Caco-2 (cell line): Measurements from ENCODE around the gene HDHD2. TPM values are rescaled to one million over a fixed set of nuclear protein-coding genes. Genes with fewer than 3 reads are reported as not detected.

ENCODE experiments used
- BruUV-seq: library from RNA; stranded (reverse); fragments of 400-500 nt; replicated peaks from 2 replicates; lab custom pipeline; 2021; lab: Mats Ljungman, UMichigan
- CTCF ChIA-PET: fragments of 300-600 bp; sonication (Branson Sonifier 250); formaldehyde crosslinking; loops from one replicate; lab custom pipeline; 2022; ENCODE audit warnings: antibody characterized with exemption; lab: Charles Lee
- POLR2A ChIA-PET: fragments of 300-600 bp; sonication (Branson Sonifier 250); formaldehyde crosslinking; loops from one replicate; lab custom pipeline; 2022; ENCODE audit warnings: antibody characterized with exemption; lab: Charles Lee
- DNase-seq, 2 experiments: peaks; one replicate each; pipeline versions ENCODE4 v3.0.0 to v3.0.0-alpha.2; 2020 to 2022
- H3K27me3 ChIP-seq: replicated peaks from 2 replicates; pipeline ENCODE4 v1.6.0; 2011; ENCODE audit warnings: low read length; ENCODE audit not compliant: control insufficient read depth, insufficient read depth
- H3K36me3 ChIP-seq: 2 replicates; pipeline ENCODE4 v1.5.1; 2011; ENCODE audit warnings: low read length; ENCODE audit not compliant: control insufficient read depth, insufficient read depth
- H3K4me1 ChIP-seq: fragments of 250-450 bp; sonication (Bioruptor Pico); 2 replicates; pipeline ENCODE4 v1.5.1; 2020; ENCODE audit warnings: mild to moderate bottlenecking
- H3K4me3 ChIP-seq: 2 replicates; pipeline ENCODE4 v1.5.1; 2011; ENCODE audit warnings: low read depth, mild to moderate bottlenecking, control low read depth, low read length
- H3K9me3 ChIP-seq: fragments of 250-450 bp; sonication (Bioruptor Pico); 2 replicates; pipeline ENCODE4 v1.5.1; 2020; ENCODE audit warnings: mild to moderate bottlenecking, moderate library complexity
- H3K27ac Mint-ChIP-seq: one replicate; pipeline ENCODE4 v1.8.0; 2022; ENCODE audit warnings: mixed read lengths; ENCODE audit not compliant: unreplicated experiment
- H3K27me3 Mint-ChIP-seq: one replicate; pipeline ENCODE4 v1.8.0; 2022; ENCODE audit warnings: mixed read lengths; ENCODE audit not compliant: insufficient read depth, unreplicated experiment
- H3K36me3 Mint-ChIP-seq: one replicate; pipeline ENCODE4 v1.8.0; 2022; ENCODE audit warnings: mild to moderate bottlenecking, mixed read lengths; ENCODE audit not compliant: insufficient read depth, unreplicated experiment
- H3K4me1 Mint-ChIP-seq: one replicate; pipeline ENCODE4 v1.8.0; 2022; ENCODE audit warnings: low read depth, mixed read lengths; ENCODE audit not compliant: unreplicated experiment
- H3K4me3 Mint-ChIP-seq: one replicate; pipeline ENCODE4 v1.8.0; 2022; ENCODE audit warnings: mild to moderate bottlenecking, moderate library complexity, mixed read lengths; ENCODE audit not compliant: unreplicated experiment
- H3K9me3 Mint-ChIP-seq: one replicate; pipeline ENCODE4 v1.8.0; 2022; ENCODE audit warnings: mixed read lengths; ENCODE audit not compliant: unreplicated experiment
- intact Hi-C: fragments of 100-400 bp; cut with micrococcal nuclease; formaldehyde crosslinking; loops from one replicate; pipeline ENCODE4 v1.10.0; 2022; ENCODE audit not compliant: unreplicated experiment
- total RNA-seq: library from RNA; stranded (reverse); gene quantifications from 2 replicates; pipeline ENCODE4 v1.2.3, GENCODE V29; 2022
- TF ChIP-seq, protein P1 (sequence below), 2 experiments: fragments of 200-600 bp in 1 of 2; IDR thresholded peaks; 1 replicate in 1 of 2; 2 replicates in 1 of 2; pipeline versions ENCODE4 v1.5.1 to v1.8.0; 2011 to 2022; ENCODE audit warnings: antibody characterized with exemption in 1 of 2, control low read depth in 1 of 2, inconsistent platforms in 1 of 2, low read depth in 1 of 2, low read length in 1 of 2, mild to moderate bottlenecking in 1 of 2, moderate library complexity in 1 of 2; ENCODE audit not compliant: insufficient read depth in 1 of 2, severe bottlenecking in 1 of 2, unreplicated experiment in 1 of 2

HDHD2 gene
- total RNA-seq, 1 experiment from 2014 or later, result 14.7 TPM

DNA sequence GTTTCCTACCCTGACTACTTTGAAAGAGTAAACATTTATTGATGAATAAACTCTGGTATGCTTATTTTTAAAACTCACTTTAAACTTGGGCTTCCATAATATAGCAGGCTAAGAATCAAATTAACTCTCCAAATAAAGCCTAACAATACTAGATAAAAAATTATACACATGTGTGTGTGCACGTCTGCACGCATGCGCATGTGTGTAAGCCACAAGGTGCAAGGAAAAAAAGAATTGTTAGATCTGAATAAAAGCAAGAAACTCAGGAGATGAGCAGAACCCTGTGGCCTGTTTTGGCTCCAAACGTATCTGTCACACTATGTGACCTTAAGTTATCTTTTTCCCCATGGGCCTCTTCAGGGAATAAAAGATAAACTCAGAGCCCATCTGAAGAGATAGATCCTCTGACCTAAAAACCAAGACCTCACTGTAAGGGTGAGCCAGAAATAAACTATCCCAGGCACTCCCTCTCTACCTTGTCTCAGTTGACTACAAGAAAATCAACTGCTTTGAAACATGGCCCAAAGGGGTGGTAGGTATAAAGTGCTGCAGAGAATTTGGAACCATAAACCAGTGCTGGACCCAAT, 6.3 kb downstream of the HDHD2 start:
- Mint-ChIP-seq H3K27ac (no peak overlapping the region), H3K27me3 (no peaks in the 10 kb centered on the region), H3K4me1 (peaks cover 5% of the 10 kb centered on the region), H3K4me3 (no peak overlapping the region), H3K36me3 (no peaks in the 10 kb centered on the region), H3K9me3 (no peaks in the 10 kb centered on the region)
- ChIA-PET POLR2A (no interaction called here), CTCF (no interaction called here)
- intact Hi-C loops, result no loop called here
- Histone ChIP-seq H3K36me3 (no peaks in the 10 kb centered on the region), H3K27me3 (no peaks in the 10 kb centered on the region), H3K4me1 (no peaks in the 10 kb centered on the region), H3K4me3 (no peak overlapping the region), H3K9me3 (no peaks in the 10 kb centered on the region)
- TF ChIP-seq, protein P1, sequence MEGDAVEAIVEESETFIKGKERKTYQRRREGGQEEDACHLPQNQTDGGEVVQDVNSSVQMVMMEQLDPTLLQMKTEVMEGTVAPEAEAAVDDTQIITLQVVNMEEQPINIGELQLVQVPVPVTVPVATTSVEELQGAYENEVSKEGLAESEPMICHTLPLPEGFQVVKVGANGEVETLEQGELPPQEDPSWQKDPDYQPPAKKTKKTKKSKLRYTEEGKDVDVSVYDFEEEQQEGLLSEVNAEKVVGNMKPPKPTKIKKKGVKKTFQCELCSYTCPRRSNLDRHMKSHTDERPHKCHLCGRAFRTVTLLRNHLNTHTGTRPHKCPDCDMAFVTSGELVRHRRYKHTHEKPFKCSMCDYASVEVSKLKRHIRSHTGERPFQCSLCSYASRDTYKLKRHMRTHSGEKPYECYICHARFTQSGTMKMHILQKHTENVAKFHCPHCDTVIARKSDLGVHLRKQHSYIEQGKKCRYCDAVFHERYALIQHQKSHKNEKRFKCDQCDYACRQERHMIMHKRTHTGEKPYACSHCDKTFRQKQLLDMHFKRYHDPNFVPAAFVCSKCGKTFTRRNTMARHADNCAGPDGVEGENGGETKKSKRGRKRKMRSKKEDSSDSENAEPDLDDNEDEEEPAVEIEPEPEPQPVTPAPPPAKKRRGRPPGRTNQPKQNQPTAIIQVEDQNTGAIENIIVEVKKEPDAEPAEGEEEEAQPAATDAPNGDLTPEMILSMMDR (IDR thresholded peaks at IDR 0.05; ENCODE audit: insufficient read depth in 1 of 2, low read depth in 1 of 2, low read length in 1 of 2, severe bottlenecking in 1 of 2, unreplicated experiment in 1 of 2), result no peak
- no peak for DNase-seq
- BruUV-seq, result no TSS peak

DNA sequence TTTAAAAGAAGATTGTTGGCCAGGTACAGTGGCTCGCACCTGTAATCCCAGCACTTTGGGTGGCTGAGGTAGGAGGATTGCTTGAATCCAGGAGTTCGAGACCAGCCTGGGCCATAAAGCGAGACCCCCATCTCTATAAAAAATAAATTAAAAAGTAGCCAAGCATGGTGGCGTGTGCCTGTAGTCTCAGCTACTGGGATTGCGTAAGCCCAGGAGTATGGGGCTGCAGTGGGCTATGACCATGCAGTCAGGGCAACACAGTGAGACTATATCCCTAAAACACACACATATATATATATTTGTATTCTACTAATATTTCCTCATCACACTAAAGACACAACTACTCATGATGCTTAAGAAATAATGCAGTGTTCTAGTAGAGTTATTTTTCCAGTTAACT, 7.1 kb downstream of the HDHD2 start:
- Mint-ChIP-seq H3K4me1 (no peaks in the 10 kb centered on the region), H3K27ac (no peak overlapping the region), H3K9me3 (no peaks in the 10 kb centered on the region), H3K4me3 (no peak overlapping the region), H3K36me3 (no peaks in the 10 kb centered on the region), H3K27me3 (no peaks in the 10 kb centered on the region)
- Histone ChIP-seq H3K4me3 (no peak overlapping the region), H3K27me3 (no peaks in the 10 kb centered on the region), H3K4me1 (no peaks in the 10 kb centered on the region), H3K9me3 (no peaks in the 10 kb centered on the region), H3K36me3 (no peaks in the 10 kb centered on the region)
- CTCF ChIA-PET, result no interaction called here
- DNase-seq, result no peak
- TF ChIP-seq, protein P1 (IDR thresholded peaks at IDR 0.05; ENCODE audit: insufficient read depth in 1 of 2, low read depth in 1 of 2, low read length in 1 of 2, severe bottlenecking in 1 of 2, unreplicated experiment in 1 of 2), result no peak
- BruUV-seq, result no TSS peak
- POLR2A ChIA-PET, result no interaction called here
- intact Hi-C loops, result no loop called here

DNA sequence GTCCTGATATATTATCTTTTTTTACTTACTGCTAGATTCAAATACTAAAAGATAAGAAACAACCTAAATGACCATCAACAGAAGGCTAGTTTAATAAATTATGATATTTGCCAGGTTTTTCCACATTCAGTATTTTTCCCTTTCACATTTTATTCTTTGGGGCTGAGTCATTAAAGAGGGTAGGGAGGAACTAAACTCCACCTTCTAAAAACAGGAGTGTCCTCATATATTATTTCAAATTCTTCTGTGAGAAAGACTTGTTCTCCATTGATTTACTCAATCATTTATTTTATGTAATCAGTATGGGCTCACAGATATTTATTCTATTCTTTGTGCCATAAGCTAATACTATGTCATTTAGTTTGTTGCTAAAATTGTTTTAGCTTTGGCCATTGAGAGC, 9.0 kb downstream of the HDHD2 start:
- Mint-ChIP-seq H3K4me1 (no peaks in the 10 kb centered on the region), H3K27ac (no peak overlapping the region), H3K27me3 (no peaks in the 10 kb centered on the region), H3K36me3 (no peaks in the 10 kb centered on the region), H3K9me3 (no peaks in the 10 kb centered on the region), H3K4me3 (no peak overlapping the region)
- TF ChIP-seq, protein P1 (IDR thresholded peaks at IDR 0.05; ENCODE audit: insufficient read depth in 1 of 2, low read depth in 1 of 2, low read length in 1 of 2, severe bottlenecking in 1 of 2, unreplicated experiment in 1 of 2), result no peak
- Histone ChIP-seq H3K27me3 (no peaks in the 10 kb centered on the region), H3K4me3 (no peak overlapping the region), H3K4me1 (no peaks in the 10 kb centered on the region), H3K36me3 (no peaks in the 10 kb centered on the region), H3K9me3 (no peaks in the 10 kb centered on the region)
- DNase-seq, result no peak
- intact Hi-C loops, result no loop called here
- ChIA-PET CTCF (no interaction called here), POLR2A (no interaction called here)
- no TSS peak for BruUV-seq
